ENCODE measurements around the gene FSTL4. TPM values are rescaled to one million over a fixed set of nuclear protein-coding genes. Genes with fewer than 3 reads are reported as not detected.
A peak's percentile ranks its signal among the peaks of the same experiment; 100 is the strongest.

Gene FSTL4
- total and polyA plus RNA-seq, 2 experiments from 2014 or later, result 1.4 to 2.8 TPM

DNA sequence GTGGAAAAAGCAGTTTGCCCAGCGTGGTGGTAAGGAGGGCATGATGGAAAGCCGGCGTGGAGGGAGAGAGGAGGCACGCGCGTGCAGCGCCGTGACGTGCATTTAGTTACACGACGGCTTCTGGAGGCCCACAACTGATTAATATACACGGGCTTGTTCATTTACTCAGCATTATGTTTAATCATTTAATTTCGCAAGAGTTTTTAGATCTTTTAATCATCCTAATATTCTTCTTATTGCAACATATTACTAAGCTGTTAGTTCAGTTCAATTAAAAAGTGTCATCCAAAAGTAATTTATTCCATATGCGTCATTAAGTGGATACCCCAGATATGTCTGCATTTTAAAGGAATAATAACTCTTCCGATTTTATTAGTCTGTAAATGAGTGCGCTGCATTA lies 340.0 kb downstream of the FSTL4 start:
- H3F3A ChIP-seq (replicated peaks; ENCODE audit: low read depth), result no peaks in the 10 kb centered on the region
- no peak overlapping the region for H3K4me2 ChIP-seq
- H3K27ac Mint-ChIP-seq, result no peak overlapping the region
- H2AFZ ChIP-seq, result no peak overlapping the region
- peaks cover 7% of the 10 kb centered on the region for H3K27me3 Mint-ChIP-seq (ENCODE audit: insufficient read depth, low read depth, poor library complexity)
- no peak overlapping the region for H3K4me3 Mint-ChIP-seq
- H3K36me3 Mint-ChIP-seq (ENCODE audit: low read depth), result no peaks in the 10 kb centered on the region
- DNase-seq (ENCODE audit: low spot score) (no peak), ATAC-seq (no peak)
- H3K9me2 ChIP-seq (ENCODE audit: insufficient read depth), result no peaks in the 10 kb centered on the region
- no peaks in the 10 kb centered on the region for H3K4me1 ChIP-seq (ENCODE audit: insufficient read depth)
- H3K9me3 Mint-ChIP-seq, result no peaks in the 10 kb centered on the region
- H3K79me2 ChIP-seq (replicated peaks; ENCODE audit: insufficient read depth), result no peaks in the 10 kb centered on the region
- H3K36me3 ChIP-seq (ENCODE audit: insufficient read depth), result no peaks in the 10 kb centered on the region
- no peaks in the 10 kb centered on the region for H4K20me1 ChIP-seq (replicated peaks; ENCODE audit: insufficient read depth)
- H3K27ac ChIP-seq (ENCODE audit: low read depth), result no peak overlapping the region
- H3K27me3 ChIP-seq (ENCODE audit: insufficient read depth), result no peaks in the 10 kb centered on the region
- TF ChIP-seq EZH2 (IDR thresholded peaks at IDR 0.05; ENCODE audit: low read depth, unreplicated experiment), result no peak
- H3K4me1 Mint-ChIP-seq, result no peaks in the 10 kb centered on the region
- no peak overlapping the region for H3K4me3 ChIP-seq

DNA sequence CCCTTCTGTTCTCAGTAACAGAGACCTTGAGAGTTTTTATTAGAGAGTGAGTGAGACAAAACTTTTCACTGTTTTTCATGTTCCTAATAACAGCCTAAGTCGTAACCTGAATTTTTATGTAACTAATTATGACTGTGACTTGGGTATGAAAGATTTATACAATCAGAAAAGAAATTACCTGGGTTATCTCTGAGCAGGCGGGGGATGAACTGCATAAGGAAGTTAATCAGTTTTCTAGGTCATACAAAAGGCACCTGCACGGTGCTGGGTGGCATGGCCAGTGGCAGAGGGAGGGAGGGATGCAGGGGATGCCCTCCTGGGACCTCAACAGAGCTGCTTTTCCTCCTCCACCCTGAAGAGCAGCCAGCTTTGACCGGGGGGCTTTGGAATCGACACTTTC lies 340.7 kb downstream of the FSTL4 start:
- Histone ChIP-seq H3K36me3 (ENCODE audit: insufficient read depth) (no peaks in the 10 kb centered on the region), H3K4me1 (ENCODE audit: insufficient read depth) (no peaks in the 10 kb centered on the region), H3F3A (replicated peaks; ENCODE audit: low read depth) (no peaks in the 10 kb centered on the region), H3K27me3 (ENCODE audit: insufficient read depth) (no peaks in the 10 kb centered on the region), H2AFZ (peak overlapping the region; percentile 56; the same call in 1 of the 2 replicates), H3K27ac (ENCODE audit: low read depth) (no peak overlapping the region), H3K79me2 (replicated peaks; ENCODE audit: insufficient read depth) (no peaks in the 10 kb centered on the region), H3K4me2 (no peak overlapping the region), H3K4me3 (no peak overlapping the region), H4K20me1 (replicated peaks; ENCODE audit: insufficient read depth) (no peaks in the 10 kb centered on the region), H3K9me2 (ENCODE audit: insufficient read depth) (no peaks in the 10 kb centered on the region)
- no peak for DNase-seq (ENCODE audit: low spot score)
- Mint-ChIP-seq H3K4me3 (no peak overlapping the region), H3K27ac (no peak overlapping the region), H3K36me3 (ENCODE audit: low read depth) (no peaks in the 10 kb centered on the region), H3K27me3 (ENCODE audit: insufficient read depth, low read depth, poor library complexity) (peaks cover 8% of the 10 kb centered on the region), H3K4me1 (no peaks in the 10 kb centered on the region), H3K9me3 (no peaks in the 10 kb centered on the region)
- ATAC-seq, result no peak
- no peak for TF ChIP-seq POLR2AphosphoS5 (IDR thresholded peaks at IDR 0.05; ENCODE audit: low read depth)
- TF ChIP-seq ZNF114 (CRISPR knock-in tag; IDR thresholded peaks at IDR 0.05), result no peak
- no peak for TF ChIP-seq JUNB (IDR thresholded peaks at IDR 0.05; ENCODE audit: unreplicated experiment)
- TF ChIP-seq, protein P1, sequence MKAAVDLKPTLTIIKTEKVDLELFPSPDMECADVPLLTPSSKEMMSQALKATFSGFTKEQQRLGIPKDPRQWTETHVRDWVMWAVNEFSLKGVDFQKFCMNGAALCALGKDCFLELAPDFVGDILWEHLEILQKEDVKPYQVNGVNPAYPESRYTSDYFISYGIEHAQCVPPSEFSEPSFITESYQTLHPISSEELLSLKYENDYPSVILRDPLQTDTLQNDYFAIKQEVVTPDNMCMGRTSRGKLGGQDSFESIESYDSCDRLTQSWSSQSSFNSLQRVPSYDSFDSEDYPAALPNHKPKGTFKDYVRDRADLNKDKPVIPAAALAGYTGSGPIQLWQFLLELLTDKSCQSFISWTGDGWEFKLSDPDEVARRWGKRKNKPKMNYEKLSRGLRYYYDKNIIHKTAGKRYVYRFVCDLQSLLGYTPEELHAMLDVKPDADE (IDR thresholded peaks at IDR 0.05), result no peak
- TF ChIP-seq, protein P2, sequence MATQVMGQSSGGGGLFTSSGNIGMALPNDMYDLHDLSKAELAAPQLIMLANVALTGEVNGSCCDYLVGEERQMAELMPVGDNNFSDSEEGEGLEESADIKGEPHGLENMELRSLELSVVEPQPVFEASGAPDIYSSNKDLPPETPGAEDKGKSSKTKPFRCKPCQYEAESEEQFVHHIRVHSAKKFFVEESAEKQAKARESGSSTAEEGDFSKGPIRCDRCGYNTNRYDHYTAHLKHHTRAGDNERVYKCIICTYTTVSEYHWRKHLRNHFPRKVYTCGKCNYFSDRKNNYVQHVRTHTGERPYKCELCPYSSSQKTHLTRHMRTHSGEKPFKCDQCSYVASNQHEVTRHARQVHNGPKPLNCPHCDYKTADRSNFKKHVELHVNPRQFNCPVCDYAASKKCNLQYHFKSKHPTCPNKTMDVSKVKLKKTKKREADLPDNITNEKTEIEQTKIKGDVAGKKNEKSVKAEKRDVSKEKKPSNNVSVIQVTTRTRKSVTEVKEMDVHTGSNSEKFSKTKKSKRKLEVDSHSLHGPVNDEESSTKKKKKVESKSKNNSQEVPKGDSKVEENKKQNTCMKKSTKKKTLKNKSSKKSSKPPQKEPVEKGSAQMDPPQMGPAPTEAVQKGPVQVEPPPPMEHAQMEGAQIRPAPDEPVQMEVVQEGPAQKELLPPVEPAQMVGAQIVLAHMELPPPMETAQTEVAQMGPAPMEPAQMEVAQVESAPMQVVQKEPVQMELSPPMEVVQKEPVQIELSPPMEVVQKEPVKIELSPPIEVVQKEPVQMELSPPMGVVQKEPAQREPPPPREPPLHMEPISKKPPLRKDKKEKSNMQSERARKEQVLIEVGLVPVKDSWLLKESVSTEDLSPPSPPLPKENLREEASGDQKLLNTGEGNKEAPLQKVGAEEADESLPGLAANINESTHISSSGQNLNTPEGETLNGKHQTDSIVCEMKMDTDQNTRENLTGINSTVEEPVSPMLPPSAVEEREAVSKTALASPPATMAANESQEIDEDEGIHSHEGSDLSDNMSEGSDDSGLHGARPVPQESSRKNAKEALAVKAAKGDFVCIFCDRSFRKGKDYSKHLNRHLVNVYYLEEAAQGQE (IDR thresholded peaks at IDR 0.05; ENCODE audit: unreplicated experiment), result no peak
- TF ChIP-seq, protein P3, sequence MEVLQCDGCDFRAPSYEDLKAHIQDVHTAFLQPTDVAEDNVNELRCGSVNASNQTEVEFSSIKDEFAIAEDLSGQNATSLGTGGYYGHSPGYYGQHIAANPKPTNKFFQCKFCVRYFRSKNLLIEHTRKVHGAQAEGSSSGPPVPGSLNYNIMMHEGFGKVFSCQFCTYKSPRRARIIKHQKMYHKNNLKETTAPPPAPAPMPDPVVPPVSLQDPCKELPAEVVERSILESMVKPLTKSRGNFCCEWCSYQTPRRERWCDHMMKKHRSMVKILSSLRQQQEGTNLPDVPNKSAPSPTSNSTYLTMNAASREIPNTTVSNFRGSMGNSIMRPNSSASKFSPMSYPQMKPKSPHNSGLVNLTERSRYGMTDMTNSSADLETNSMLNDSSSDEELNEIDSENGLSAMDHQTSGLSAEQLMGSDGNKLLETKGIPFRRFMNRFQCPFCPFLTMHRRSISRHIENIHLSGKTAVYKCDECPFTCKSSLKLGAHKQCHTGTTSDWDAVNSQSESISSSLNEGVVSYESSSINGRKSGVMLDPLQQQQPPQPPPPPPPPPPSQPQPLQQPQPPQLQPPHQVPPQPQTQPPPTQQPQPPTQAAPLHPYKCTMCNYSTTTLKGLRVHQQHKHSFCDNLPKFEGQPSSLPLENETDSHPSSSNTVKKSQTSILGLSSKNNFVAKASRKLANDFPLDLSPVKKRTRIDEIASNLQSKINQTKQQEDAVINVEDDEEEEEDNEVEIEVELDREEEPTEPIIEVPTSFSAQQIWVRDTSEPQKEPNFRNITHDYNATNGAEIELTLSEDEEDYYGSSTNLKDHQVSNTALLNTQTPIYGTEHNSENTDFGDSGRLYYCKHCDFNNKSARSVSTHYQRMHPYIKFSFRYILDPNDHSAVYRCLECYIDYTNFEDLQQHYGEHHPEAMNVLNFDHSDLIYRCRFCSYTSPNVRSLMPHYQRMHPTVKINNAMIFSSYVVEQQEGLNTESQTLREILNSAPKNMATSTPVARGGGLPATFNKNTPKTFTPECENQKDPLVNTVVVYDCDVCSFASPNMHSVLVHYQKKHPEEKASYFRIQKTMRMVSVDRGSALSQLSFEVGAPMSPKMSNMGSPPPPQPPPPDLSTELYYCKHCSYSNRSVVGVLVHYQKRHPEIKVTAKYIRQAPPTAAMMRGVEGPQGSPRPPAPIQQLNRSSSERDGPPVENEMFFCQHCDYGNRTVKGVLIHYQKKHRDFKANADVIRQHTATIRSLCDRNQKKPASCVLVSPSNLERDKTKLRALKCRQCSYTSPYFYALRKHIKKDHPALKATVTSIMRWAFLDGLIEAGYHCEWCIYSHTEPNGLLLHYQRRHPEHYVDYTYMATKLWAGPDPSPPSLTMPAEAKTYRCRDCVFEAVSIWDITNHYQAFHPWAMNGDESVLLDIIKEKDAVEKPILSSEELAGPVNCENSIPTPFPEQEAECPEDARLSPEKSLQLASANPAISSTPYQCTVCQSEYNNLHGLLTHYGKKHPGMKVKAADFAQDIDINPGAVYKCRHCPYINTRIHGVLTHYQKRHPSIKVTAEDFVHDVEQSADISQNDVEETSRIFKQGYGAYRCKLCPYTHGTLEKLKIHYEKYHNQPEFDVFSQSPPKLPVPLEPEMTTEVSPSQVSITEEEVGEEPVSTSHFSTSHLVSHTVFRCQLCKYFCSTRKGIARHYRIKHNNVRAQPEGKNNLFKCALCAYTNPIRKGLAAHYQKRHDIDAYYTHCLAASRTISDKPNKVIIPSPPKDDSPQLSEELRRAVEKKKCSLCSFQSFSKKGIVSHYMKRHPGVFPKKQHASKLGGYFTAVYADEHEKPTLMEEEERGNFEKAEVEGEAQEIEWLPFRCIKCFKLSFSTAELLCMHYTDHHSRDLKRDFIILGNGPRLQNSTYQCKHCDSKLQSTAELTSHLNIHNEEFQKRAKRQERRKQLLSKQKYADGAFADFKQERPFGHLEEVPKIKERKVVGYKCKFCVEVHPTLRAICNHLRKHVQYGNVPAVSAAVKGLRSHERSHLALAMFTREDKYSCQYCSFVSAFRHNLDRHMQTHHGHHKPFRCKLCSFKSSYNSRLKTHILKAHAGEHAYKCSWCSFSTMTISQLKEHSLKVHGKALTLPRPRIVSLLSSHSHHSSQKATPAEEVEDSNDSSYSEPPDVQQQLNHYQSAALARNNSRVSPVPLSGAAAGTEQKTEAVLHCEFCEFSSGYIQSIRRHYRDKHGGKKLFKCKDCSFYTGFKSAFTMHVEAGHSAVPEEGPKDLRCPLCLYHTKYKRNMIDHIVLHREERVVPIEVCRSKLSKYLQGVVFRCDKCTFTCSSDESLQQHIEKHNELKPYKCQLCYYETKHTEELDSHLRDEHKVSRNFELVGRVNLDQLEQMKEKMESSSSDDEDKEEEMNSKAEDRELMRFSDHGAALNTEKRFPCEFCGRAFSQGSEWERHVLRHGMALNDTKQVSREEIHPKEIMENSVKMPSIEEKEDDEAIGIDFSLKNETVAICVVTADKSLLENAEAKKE (CRISPR knock-in tag; IDR thresholded peaks at IDR 0.05), result no peak
- TF ChIP-seq CREB1 (CRISPR knock-in tag; IDR thresholded peaks at IDR 0.05; ENCODE audit: low read depth), result no peak
- TF ChIP-seq EZH2 (IDR thresholded peaks at IDR 0.05; ENCODE audit: low read depth, unreplicated experiment), result no peak
- TF ChIP-seq STAT1 (IDR thresholded peaks at IDR 0.05; ENCODE audit: unreplicated experiment), result no peak
- TF ChIP-seq, protein P4, sequence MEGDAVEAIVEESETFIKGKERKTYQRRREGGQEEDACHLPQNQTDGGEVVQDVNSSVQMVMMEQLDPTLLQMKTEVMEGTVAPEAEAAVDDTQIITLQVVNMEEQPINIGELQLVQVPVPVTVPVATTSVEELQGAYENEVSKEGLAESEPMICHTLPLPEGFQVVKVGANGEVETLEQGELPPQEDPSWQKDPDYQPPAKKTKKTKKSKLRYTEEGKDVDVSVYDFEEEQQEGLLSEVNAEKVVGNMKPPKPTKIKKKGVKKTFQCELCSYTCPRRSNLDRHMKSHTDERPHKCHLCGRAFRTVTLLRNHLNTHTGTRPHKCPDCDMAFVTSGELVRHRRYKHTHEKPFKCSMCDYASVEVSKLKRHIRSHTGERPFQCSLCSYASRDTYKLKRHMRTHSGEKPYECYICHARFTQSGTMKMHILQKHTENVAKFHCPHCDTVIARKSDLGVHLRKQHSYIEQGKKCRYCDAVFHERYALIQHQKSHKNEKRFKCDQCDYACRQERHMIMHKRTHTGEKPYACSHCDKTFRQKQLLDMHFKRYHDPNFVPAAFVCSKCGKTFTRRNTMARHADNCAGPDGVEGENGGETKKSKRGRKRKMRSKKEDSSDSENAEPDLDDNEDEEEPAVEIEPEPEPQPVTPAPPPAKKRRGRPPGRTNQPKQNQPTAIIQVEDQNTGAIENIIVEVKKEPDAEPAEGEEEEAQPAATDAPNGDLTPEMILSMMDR (conservative IDR thresholded peaks at IDR 0.05; ENCODE audit: low read depth in 2 of 2), result no peak
